Endothelial cell of umbilical vein (primary cell): ENCODE data around the gene CTXND1. TPM values are rescaled to one million over a fixed set of nuclear protein-coding genes. Genes with fewer than 3 reads are reported as not detected.

Experiments
- BruUV-seq: library from RNA; stranded (reverse); fragments of 400-500 nt; replicated peaks from 2 replicates; lab custom pipeline; 2021; lab: Mats Ljungman, UMichigan
- CTCF ChIA-PET: fragments of 300-600, 350-600 bp; sonication (Branson Sonifier 250); formaldehyde crosslinking; loops from one replicate; lab custom pipeline; 2021; ENCODE audit warnings: antibody characterized with exemption, inconsistent platforms; lab: Charles Lee
- POLR2A ChIA-PET: fragments of 300-600, 350-600 bp; sonication (Branson Sonifier 250); formaldehyde crosslinking; loops from one replicate; lab custom pipeline; 2021; ENCODE audit warnings: antibody characterized with exemption, inconsistent platforms; lab: Charles Lee
- DNase-seq: peaks from one replicate; pipeline ENCODE4 v3.0.0-alpha.2; 2011; ENCODE audit warnings: low read depth, low spot score
- FAIRE-seq: peaks from 2 replicates; lab custom pipeline; 2011; peaks lifted over from hg19 to GRCh38; lab: Jason Lieb, UNC
- H2AFZ ChIP-seq: 2 replicates; pipeline ENCODE4 v1.6.0; 2012; ENCODE audit warnings: low read depth, low read length, control low read depth, inconsistent platforms
- H3K27ac ChIP-seq: 2 replicates; pipeline ENCODE4 v1.5.1; 2011; ENCODE audit warnings: low read depth, mild to moderate bottlenecking, control low read depth, low read length, moderate library complexity; ENCODE audit not compliant: insufficient read depth
- H3K27me3 ChIP-seq, 2 experiments: 2 replicates each; pipeline versions ENCODE4 v1.6.0 to v1.6.1; 2011; ENCODE audit warnings: low read length in 2 of 2, mixed read lengths in 1 of 2; ENCODE audit not compliant: control insufficient read depth in 2 of 2, insufficient read depth in 2 of 2
- H3K36me3 ChIP-seq, 2 experiments: 2 replicates in 1 of 2; 3 replicates in 1 of 2; pipeline ENCODE4 v1.5.1; 2011; ENCODE audit warnings: low read length in 2 of 2, mild to moderate bottlenecking in 1 of 2, moderate library complexity in 1 of 2; ENCODE audit not compliant: control insufficient read depth in 2 of 2, insufficient read depth in 2 of 2; ENCODE audit errors: extremely low read depth in 1 of 2
- H3K4me1 ChIP-seq: 3 replicates; pipeline ENCODE4 v1.5.1; 2011; ENCODE audit warnings: mild to moderate bottlenecking, low read length; ENCODE audit not compliant: control insufficient read depth, insufficient read depth; ENCODE audit errors: extremely low read depth
- H3K4me2 ChIP-seq: 2 replicates; pipeline ENCODE4 v1.6.1; 2011; ENCODE audit warnings: low read length, control low read depth, mixed read lengths; ENCODE audit not compliant: insufficient read depth
- H3K4me3 ChIP-seq, 3 experiments: fragments of 200-600 bp in 1 of 3; sonication (generic), shearing (Covaris generic) in 1 of 3; replicated peaks in 1 of 3; 2 replicates each; pipeline ENCODE4 v1.5.1; 2011 to 2016; ENCODE audit warnings: control low read depth in 3 of 3, low read length in 3 of 3, mild to moderate bottlenecking in 2 of 3, inconsistent platforms in 1 of 3, low read depth in 1 of 3, moderate library complexity in 1 of 3; ENCODE audit not compliant: insufficient read depth in 1 of 3
- H3K79me2 ChIP-seq: 2 replicates; pipeline ENCODE4 v1.6.0; 2012; ENCODE audit warnings: low read length, inconsistent platforms; ENCODE audit not compliant: control insufficient read depth, insufficient read depth
- H3K9ac ChIP-seq: replicated peaks from 2 replicates; pipeline ENCODE3; 2011; ENCODE audit warnings: low read length, control low read depth; ENCODE audit not compliant: insufficient read depth; ENCODE audit errors: extremely low read depth
- H3K9me1 ChIP-seq: replicated peaks from 3 replicates; pipeline ENCODE4 v1.6.0; 2011; ENCODE audit warnings: mild to moderate bottlenecking, low read length; ENCODE audit not compliant: control insufficient read depth, insufficient read depth; ENCODE audit errors: extremely low read depth
- H3K9me3 ChIP-seq: replicated peaks from 2 replicates; pipeline ENCODE4 v1.5.1; 2012; ENCODE audit warnings: low read length, inconsistent platforms; ENCODE audit not compliant: control insufficient read depth, insufficient read depth
- H4K20me1 ChIP-seq: replicated peaks from 2 replicates; pipeline ENCODE3; 2011; ENCODE audit warnings: mild to moderate bottlenecking, low read length; ENCODE audit not compliant: control insufficient read depth, insufficient read depth; ENCODE audit errors: extremely low read depth
- EZH2 ChIP-seq: IDR thresholded peaks from 2 replicates; pipeline ENCODE4 v1.6.1; 2012; ENCODE audit warnings: borderline replicate concordance, low read depth, mild to moderate bottlenecking, moderate library complexity, low read length, inconsistent platforms; ENCODE audit not compliant: severe bottlenecking
- FOS ChIP-seq: IDR thresholded peaks from 2 replicates; pipeline ENCODE4 v1.6.1; 2011; ENCODE audit warnings: mild to moderate bottlenecking, low read length, moderate library complexity, borderline replicate concordance; ENCODE audit not compliant: insufficient read depth
- GATA2 ChIP-seq: IDR thresholded peaks from 2 replicates; pipeline ENCODE4 v1.7.0; 2011; ENCODE audit warnings: low read depth, mild to moderate bottlenecking, moderate library complexity, mixed read lengths, low read length; ENCODE audit not compliant: insufficient read length, insufficient read depth
- JUN ChIP-seq: IDR thresholded peaks from 2 replicates; pipeline ENCODE4 v1.6.1; 2011; ENCODE audit warnings: borderline replicate concordance, low read depth; ENCODE audit not compliant: insufficient read length, insufficient read depth
- MAX ChIP-seq: IDR thresholded peaks from 2 replicates; pipeline ENCODE4 v1.6.1; 2011; ENCODE audit not compliant: insufficient read depth, insufficient read length
- MYC ChIP-seq: IDR thresholded peaks from one replicate; pipeline ENCODE4 v1.6.1; 2011; ENCODE audit warnings: mild to moderate bottlenecking, low read depth, low read length
- POLR2A ChIP-seq: IDR thresholded peaks from 2 replicates; pipeline ENCODE4 v1.6.1; 2012; ENCODE audit warnings: low read depth, mild to moderate bottlenecking, control low read depth, low read length
- POLR2AphosphoS5 ChIP-seq: IDR thresholded peaks from 2 replicates; pipeline ENCODE4 v1.6.1; 2012; ENCODE audit warnings: low read depth, mild to moderate bottlenecking, control low read depth, low read length, moderate library complexity; ENCODE audit not compliant: insufficient read depth
- dilution Hi-C: fragments of 300-500 bp; cut with MboI; formaldehyde crosslinking; loops from one replicate; pipeline ENCODE4 v1.15.0; 2019; ENCODE audit warnings: low sequenced_read_pairs; ENCODE audit not compliant: extremely low pct_ligation_motif_present
- intact Hi-C: fragments of 100-400 bp; cut with micrococcal nuclease; formaldehyde crosslinking; loops from one replicate; pipeline ENCODE4 v1.10.0; 2022
- polyA plus RNA-seq, 4 experiments: library from polyadenylated mRNA; depleted of rRNA in 3 of 4; stranded (reverse) in 3 of 4; unstranded in 1 of 4; fragments of >200 nt; gene quantifications; 2 replicates each; pipeline versions ENCODE4 v1.2.1 to v1.2.3, GENCODE V29; 2011 to 2012; ENCODE audit warnings: missing spikeins in 1 of 4
- total RNA-seq: library from RNA; stranded (reverse); gene quantifications from 2 replicates; pipeline ENCODE4 v1.2.3, GENCODE V29; 2021
- TF ChIP-seq, protein P1 (sequence below), 2 donors: IDR thresholded peaks; 1 replicate in 1 of 2; 2 replicates in 1 of 2; pipeline ENCODE4 v1.5.1; 2011; ENCODE audit warnings: low read length in 2 of 2, mild to moderate bottlenecking in 2 of 2, moderate library complexity in 2 of 2, control low read depth in 1 of 2, inconsistent platforms in 1 of 2, low read depth in 1 of 2; ENCODE audit not compliant: insufficient read depth in 1 of 2; ENCODE audit errors: extremely low read depth in 1 of 2

Gene CTXND1
- total and polyA plus RNA-seq, 2 donors (not counting 3 experiments of a cell fraction or from before 2014, with no cell fraction given), result not detected

DNA sequence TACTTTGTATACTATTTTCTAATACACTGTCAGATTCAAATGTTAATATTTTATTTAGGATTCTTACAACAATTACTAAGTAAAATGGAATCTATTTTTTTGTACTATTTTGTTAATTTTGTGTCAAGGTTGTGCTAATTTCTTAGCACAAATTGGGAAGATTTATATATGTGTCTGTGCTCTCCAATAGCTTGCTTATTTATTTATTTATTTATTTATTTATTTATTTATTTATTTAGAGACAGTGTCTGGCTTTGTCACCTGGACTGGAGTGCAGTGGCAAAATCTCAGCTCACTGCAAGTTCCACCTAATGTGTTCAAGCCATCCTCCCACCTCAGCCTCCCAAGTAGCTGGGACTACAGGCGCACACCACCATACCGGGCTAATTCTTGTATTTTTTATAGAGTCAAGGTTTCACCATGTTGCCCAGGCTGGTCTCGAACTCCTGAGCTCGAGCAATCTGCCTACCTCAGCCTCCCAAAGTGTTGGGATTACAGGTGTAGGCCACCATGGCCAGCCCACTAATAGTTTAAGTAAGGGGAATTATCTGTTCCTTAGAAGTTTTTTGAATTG is 34.6 kb downstream of the CTXND1 start:
- dilution Hi-C loops, result no loop called here
- Histone ChIP-seq H3K79me2 (no peaks in the 10 kb centered on the region), H2AFZ (no peak overlapping the region), H4K20me1 (no peaks in the 10 kb centered on the region), H3K9ac (no peak overlapping the region), H3K4me2 (no peak overlapping the region), H3K9me1 (no peaks in the 10 kb centered on the region), H3K4me3 (no peak overlapping the region), H3K9me3 (no peaks in the 10 kb centered on the region), H3K27me3 (no peaks in the 10 kb centered on the region), H3K36me3 (no peaks in the 10 kb centered on the region), H3K27ac (no peak overlapping the region), H3K4me1 (no peaks in the 10 kb centered on the region)
- no peak for DNase-seq
- FAIRE-seq, result no peak
- ChIA-PET POLR2A (no interaction called here), CTCF (interaction anchor here (1.3 kb wide), 1 partner anchor 18 kb away, joined by 3 read pairs; no protein-coding TSS in a partner anchor)
- intact Hi-C loops, result no loop called here
- no TSS peak for BruUV-seq
- no peak for TF ChIP-seq FOS
- no peak for TF ChIP-seq JUN
- no peak for TF ChIP-seq GATA2
- TF ChIP-seq MAX, result no peak
- no peak for TF ChIP-seq POLR2AphosphoS5
- no peak for TF ChIP-seq POLR2A
- no peak for TF ChIP-seq EZH2
- no peak for TF ChIP-seq MYC

- H3K36me3 ChIP-seq, result no peaks in the 10 kb centered on the region
- no peak for FAIRE-seq
Measured at GRCh38 chr15:80216911-80217310, 35.1 kb downstream of the CTXND1 start.

More at GRCh38 chr15:80216911-80217310, 35.1 kb downstream of the CTXND1 start:
- Histone ChIP-seq H3K79me2 (no peaks in the 10 kb centered on the region), H3K4me2 (no peak overlapping the region), H3K9ac (no peak overlapping the region), H4K20me1 (no peaks in the 10 kb centered on the region), H3K27ac (no peak overlapping the region), H3K9me1 (no peaks in the 10 kb centered on the region), H2AFZ (no peak overlapping the region), H3K4me1 (no peaks in the 10 kb centered on the region), H3K9me3 (no peaks in the 10 kb centered on the region), H3K27me3 (no peaks in the 10 kb centered on the region), H3K4me3 (no peak overlapping the region)
- intact Hi-C loops (no loop called here), dilution Hi-C loops (no loop called here)
- BruUV-seq, result no TSS peak
- TF ChIP-seq JUN (no peak), POLR2A (no peak), FOS (no peak), GATA2 (no peak), MAX (no peak), MYC (no peak), EZH2 (no peak), POLR2AphosphoS5 (no peak)
- TF ChIP-seq, protein P1, sequence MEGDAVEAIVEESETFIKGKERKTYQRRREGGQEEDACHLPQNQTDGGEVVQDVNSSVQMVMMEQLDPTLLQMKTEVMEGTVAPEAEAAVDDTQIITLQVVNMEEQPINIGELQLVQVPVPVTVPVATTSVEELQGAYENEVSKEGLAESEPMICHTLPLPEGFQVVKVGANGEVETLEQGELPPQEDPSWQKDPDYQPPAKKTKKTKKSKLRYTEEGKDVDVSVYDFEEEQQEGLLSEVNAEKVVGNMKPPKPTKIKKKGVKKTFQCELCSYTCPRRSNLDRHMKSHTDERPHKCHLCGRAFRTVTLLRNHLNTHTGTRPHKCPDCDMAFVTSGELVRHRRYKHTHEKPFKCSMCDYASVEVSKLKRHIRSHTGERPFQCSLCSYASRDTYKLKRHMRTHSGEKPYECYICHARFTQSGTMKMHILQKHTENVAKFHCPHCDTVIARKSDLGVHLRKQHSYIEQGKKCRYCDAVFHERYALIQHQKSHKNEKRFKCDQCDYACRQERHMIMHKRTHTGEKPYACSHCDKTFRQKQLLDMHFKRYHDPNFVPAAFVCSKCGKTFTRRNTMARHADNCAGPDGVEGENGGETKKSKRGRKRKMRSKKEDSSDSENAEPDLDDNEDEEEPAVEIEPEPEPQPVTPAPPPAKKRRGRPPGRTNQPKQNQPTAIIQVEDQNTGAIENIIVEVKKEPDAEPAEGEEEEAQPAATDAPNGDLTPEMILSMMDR (IDR thresholded peaks at IDR 0.05; ENCODE audit: extremely low read depth in 1 of 2, insufficient read depth in 1 of 2, low read depth in 1 of 2, low read length in 2 of 2), result no peak
- no peak for DNase-seq
- POLR2A ChIA-PET, result no interaction called here
- CTCF ChIA-PET, result interaction anchor here (1.3 kb wide), 1 partner anchor 18 kb away, joined by 3 read pairs; no protein-coding TSS in a partner anchor
